ENCODE results near the gene RPGRIP1.
A peak's percentile ranks its signal among the peaks of the same experiment; 100 is the strongest.
"Not testable (repeated sequence)": the region's sequence is repeated elsewhere in the genome, so short reads cannot be mapped to it uniquely, and the experiment has no call there.

The RPGRIP1 gene

GRCh38 chr14:21302013-21302835, 22.3 kb downstream of the RPGRIP1 start:
- DNase-seq: no peak

GRCh38 chr14:21302836-21303140, 22.9 kb downstream of the RPGRIP1 start:
- DNase-seq: not testable (repeated sequence)

- DNase-seq: no peak
These were observed 27.8 kb downstream of the RPGRIP1 start for GRCh38 chr14:21307637-21308036.

GRCh38 chr14:21308132-21308478, 28.2 kb downstream of the RPGRIP1 start:
- no peak for DNase-seq

- peak; percentile 60 to 88 for DNase-seq
These were observed 28.8 kb downstream of the RPGRIP1 start for GRCh38 chr14:21308479-21309237.

- DNase-seq: no peak
These were observed 29.4 kb downstream of the RPGRIP1 start for GRCh38 chr14:21309238-21309636.

- DNase-seq: no peak
These were observed 30.1 kb downstream of the RPGRIP1 start for GRCh38 chr14:21309956-21310355.

GRCh38 chr14:21311614-21312013, 31.7 kb downstream of the RPGRIP1 start:
- DNase-seq: no peak

- no peak for DNase-seq
These were observed 33.6 kb downstream of the RPGRIP1 start for GRCh38 chr14:21313512-21313911.

- no peak for DNase-seq
These were observed 37.5 kb downstream of the RPGRIP1 start for GRCh38 chr14:21317398-21317797.

GRCh38 chr14:21320913-21321312, 41.0 kb downstream of the RPGRIP1 start:
- DNase-seq: no peak

GRCh38 chr14:21322716-21323115, 42.8 kb downstream of the RPGRIP1 start:
- no peak for DNase-seq

- DNase-seq: no peak
These were observed 47.1 kb downstream of the RPGRIP1 start for GRCh38 chr14:21326972-21327371.
